AG09309 (cell line): ENCODE data around the gene PDCD7.
"Not testable (repeated sequence)": the region's sequence is repeated elsewhere in the genome, so short reads cannot be mapped to it uniquely, and the experiment has no call there.

Source experiments
- DNase-seq: peaks from one replicate; pipeline ENCODE4 v3.0.0-alpha.2; 2010; ENCODE audit warnings: low read depth
- H3K4me3 ChIP-seq: 2 replicates; pipeline ENCODE4 v1.5.1; 2011; ENCODE audit warnings: mild to moderate bottlenecking, low read depth, low read length, moderate library complexity; ENCODE audit not compliant: control insufficient read depth
- CTCF ChIP-seq: IDR thresholded peaks from 2 replicates; pipeline ENCODE4 v1.5.1; 2011; ENCODE audit warnings: mild to moderate bottlenecking, low read depth, low read length, inconsistent platforms; ENCODE audit not compliant: insufficient read depth, control insufficient read depth; ENCODE audit errors: missing control alignments

Gene PDCD7

GRCh38 chr15:65081270-65081669 is 52.3 kb downstream of the PDCD7 start:
- TF ChIP-seq CTCF = no peak
- no peak overlapping the region for H3K4me3 ChIP-seq
- no peak for DNase-seq

- no peak for DNase-seq
- H3K4me3 ChIP-seq = no peak overlapping the region
- TF ChIP-seq CTCF = no peak
Observed at GRCh38 chr15:65079580-65079979, 54.0 kb downstream of the PDCD7 start.

- DNase-seq = no peak
- H3K4me3 ChIP-seq = no peak overlapping the region
- TF ChIP-seq CTCF = peak; percentile 61
Observed at GRCh38 chr15:65077981-65078352, 55.6 kb downstream of the PDCD7 start.

- no peak for TF ChIP-seq CTCF
- H3K4me3 ChIP-seq = no peak overlapping the region
- DNase-seq = no peak
Observed at GRCh38 chr15:65077291-65077980, 56.2 kb downstream of the PDCD7 start.

- TF ChIP-seq CTCF = no peak
Observed at GRCh38 chr15:65076486-65077290, 56.9 kb downstream of the PDCD7 start, which contains the start of gene KBTBD13. KBTBD13 (plus strand) TSS chr15:65076746; CDS start chr15:65076816, 70 bp downstream.

GRCh38 chr15:65075607-65076395 is 57.8 kb downstream of the PDCD7 start:
- not testable (repeated sequence) for H3K4me3 ChIP-seq, DNase-seq

More at GRCh38 chr15:65076486-65077290, 56.9 kb downstream of the PDCD7 start, which contains the start of gene KBTBD13:
- DNase-seq = no peak
- no peak within 1 kb of the TSS for H3K4me3 ChIP-seq

- not testable (repeated sequence) for H3K4me3 ChIP-seq, DNase-seq
Observed at GRCh38 chr15:65074946-65075345, 58.7 kb downstream of the PDCD7 start.
